Stimulated activated CD4-positive, alpha-beta T cell treated with anti-CD3 and anti-CD28 coated beads, Interleukin-2, amount 100 ng/mL, for 4 hours (primary cell): ENCODE data around the gene PPFIA3.
"Not testable (repeated sequence)": the region's sequence is repeated elsewhere in the genome, so short reads cannot be mapped to it uniquely, and the experiment has no call there.

ENCODE experiments used
- DNase-seq: peaks from one replicate; pipeline ENCODE4 v3.0.0-alpha.2; 2020; ENCODE audit warnings: low read depth

The PPFIA3 gene

DNA sequence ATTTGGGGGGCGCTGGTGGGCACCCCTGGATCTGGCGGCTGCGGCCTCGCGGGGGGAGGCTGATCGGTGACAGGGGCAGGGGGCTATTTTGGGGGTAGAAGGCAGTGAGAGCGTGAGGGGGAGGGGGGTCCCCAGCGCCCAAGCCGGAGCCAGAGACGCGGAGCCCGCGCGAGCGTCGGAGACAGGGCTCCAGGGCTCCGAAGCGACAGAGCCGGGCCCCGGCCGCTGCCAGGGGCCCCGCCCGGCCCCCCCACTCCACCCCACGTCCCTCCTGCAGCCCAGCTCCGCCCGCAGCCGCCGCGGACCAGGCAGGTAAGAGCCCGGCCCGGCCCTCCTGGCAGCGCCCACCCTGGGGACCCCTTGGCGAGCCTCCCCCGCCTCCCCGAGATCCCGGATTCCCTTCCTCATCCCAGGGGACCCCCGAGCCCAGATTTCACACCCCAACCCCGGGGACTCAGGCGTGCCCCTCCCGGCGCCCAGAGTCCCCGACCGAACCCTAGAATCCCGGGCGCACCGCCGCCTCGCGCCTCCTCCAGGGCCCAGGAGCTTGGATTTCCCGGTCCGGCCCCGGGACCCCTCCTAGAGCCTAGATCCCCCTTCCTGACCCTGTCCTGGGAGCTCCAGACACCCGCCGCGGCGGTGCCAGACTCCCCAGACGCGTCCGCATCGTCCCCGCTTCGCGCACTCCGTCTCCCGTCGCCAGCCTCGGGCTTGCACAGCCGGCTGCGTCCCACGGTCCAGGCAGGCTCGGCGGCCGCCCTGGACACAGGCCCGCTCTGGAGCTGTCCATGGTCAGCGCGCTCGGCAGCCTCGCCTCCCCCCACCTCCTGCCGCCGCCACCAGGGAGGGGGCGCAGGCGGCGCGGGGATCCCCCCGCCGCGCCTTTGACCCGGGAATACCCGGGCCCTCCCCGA, at the start of gene PPFIA3:
TSS of gene PPFIA3 (plus strand) at position 134 of the 914 bp plus-strand sequence. CDS start 8,330 bp downstream, outside the sequence.
- no peak for DNase-seq

GRCh38 chr19:49070416-49070815, 48.9 kb upstream of the PPFIA3 start:
- no peak for DNase-seq

- DNase-seq: peak; percentile 34
Observed at GRCh38 chr19:49071860-49072547, 47.3 kb upstream of the PPFIA3 start.

DNA sequence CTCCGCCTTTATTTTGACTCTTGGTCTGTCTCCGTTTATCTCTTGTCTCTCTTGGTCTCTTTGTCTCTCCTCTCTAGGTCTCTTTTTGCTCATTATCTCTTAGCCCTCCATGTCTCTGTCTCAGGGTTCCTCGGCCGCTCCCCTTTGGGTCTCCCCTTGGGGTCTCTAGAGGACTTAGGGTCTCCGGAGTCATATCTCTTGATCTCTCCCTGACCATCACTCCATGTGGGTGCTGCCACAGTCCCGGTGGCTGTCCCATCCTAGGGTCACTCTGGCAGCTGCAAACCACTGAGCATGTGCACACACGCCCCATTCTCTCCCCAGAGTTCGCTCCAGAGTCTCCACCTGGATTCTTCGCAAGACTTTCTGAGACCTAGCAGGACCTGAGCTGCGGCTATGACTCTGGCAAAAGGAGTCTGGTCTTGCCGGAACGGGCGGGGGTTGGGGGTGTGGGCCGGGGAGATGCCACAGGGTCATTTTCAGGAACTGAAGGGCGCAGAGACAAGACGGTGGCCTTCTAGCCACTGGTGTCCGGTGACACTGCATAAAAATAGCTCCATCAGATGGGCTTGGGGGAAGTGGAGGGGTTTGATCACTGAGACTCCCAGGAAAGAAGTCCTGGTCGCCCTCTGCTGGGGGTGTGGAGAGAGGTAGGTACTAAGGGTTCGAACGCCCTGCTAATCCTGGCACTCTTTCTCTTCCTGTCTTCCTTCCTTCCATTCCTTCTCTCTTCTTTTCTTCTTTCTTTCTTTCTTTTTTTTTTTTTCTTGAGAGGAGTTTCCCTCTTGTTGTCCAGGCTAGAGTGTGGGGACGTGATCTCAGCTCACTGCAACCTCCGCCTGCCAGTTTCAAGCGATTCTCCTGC, 45.6 kb upstream of the PPFIA3 start:
- no peak for DNase-seq

- DNase-seq: not testable (repeated sequence)
Observed at GRCh38 chr19:49074869-49075268, 44.5 kb upstream of the PPFIA3 start.

GRCh38 chr19:49080392-49080791, 39.0 kb upstream of the PPFIA3 start:
- DNase-seq: no peak

- no peak for DNase-seq
Observed at GRCh38 chr19:49081273-49081672, 38.1 kb upstream of the PPFIA3 start.

DNA sequence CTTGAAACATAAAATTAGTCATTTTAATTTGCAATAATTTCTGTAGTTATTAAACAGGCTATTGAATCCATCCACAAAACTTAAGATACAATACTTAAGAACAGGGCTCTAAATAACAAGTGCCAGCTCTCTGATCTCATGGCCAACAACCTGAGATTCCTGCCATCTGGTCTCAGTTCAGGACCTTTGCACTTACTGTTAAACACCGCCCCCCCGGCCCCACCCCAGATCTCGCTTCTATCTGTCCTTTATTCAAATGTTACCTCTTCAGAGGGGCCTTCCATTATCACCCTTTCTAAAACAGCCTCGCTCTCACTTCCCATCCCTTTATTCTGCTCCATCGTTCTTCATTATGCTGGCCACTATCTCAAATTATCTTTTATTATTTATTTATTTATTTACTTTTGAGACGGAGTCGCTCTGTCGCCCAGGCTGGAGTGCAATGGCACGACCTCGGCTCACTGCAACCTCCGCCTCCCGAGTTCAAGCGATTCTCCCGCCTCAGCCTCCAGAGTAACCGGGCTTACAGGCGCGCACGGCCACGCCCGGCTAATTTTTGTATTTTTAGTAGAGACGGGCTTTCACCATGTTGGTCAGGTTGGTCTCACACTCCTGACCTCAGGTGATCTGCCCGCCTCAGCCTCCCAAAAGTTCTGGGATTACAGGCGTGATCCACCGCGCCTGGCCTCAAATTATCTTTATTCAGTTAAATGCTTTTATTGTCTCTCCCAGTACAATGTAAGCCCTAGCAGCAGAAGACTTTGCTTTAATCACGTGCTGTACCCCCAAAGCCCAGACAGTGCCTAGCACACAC, 34.9 kb upstream of the PPFIA3 start:
- no peak for DNase-seq

- DNase-seq: peak; percentile 99
Observed at GRCh38 chr19:49085020-49085867, 34.1 kb upstream of the PPFIA3 start, which contains the start of gene SNRNP70. TSS of gene SNRNP70 (plus strand) at chr19:49085451. CDS start at chr19:49086415, 964 bp downstream.

GRCh38 chr19:49085868-49086232, 33.5 kb upstream of the PPFIA3 start:
- no peak for DNase-seq

GRCh38 chr19:49086296-49086695, 33.0 kb upstream of the PPFIA3 start:
- DNase-seq: no peak

GRCh38 chr19:49091391-49092038, 27.8 kb upstream of the PPFIA3 start:
- DNase-seq: no peak

GRCh38 chr19:49092686-49093085, 26.7 kb upstream of the PPFIA3 start:
- DNase-seq: no peak

- no peak for DNase-seq
Observed at GRCh38 chr19:49094505-49095482, 24.6 kb upstream of the PPFIA3 start.

GRCh38 chr19:49097453-49098288, 21.7 kb upstream of the PPFIA3 start:
- peak; percentile 57 for DNase-seq

DNA sequence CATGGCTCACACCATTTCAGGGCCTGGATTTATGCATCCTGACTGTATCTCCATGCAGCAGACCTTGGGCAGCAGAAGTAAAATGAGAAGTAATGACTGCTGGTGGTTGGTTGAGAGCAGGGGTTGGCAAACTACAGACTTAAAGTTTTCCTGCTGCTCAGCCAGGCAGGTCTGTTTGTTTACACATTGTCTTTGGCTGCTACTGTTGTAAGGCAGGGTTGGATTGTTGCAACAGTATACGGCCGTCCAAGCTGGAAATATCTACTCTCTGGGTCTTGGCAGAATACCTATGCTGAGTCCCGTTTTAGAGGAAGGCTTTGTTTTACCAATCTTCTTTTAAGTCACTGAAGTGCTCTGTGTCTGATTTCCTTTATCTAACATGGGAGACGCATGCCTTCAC, 20.5 kb upstream of the PPFIA3 start:
- DNase-seq: no peak

DNA sequence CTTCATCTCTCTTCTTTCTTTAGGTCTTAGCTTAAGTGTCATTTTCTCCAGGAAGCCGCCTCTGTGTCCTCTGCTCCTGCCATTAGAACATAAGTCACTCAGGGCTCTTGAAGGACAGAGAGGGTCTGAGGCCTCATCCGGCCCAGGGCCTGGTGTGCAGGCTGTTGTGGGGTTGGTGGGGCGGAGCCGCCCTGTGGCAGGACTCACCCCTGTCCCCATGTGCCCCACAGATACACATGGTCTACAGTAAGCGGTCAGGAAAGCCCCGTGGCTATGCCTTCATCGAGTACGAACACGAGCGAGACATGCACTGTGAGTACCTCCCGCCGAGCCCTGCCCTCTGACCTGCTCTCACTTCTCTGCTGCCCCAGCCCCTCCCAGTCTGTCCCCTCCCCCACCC, 18.2 kb upstream of the PPFIA3 start:
- DNase-seq: no peak

- DNase-seq: no peak
Observed at GRCh38 chr19:49102303-49102702, 17.0 kb upstream of the PPFIA3 start.
